HG03060 (cell line): ENCODE results near the gene BPI.
"Not testable (repeated sequence)": the region's sequence is repeated elsewhere in the genome, so short reads cannot be mapped to it uniquely, and the experiment has no call there.

Experiments
- ATAC-seq: cut with Tn5 transposase; IDR thresholded peaks from one replicate; pipeline ENCODE4 v1.9.1; 2021; ENCODE audit warnings: low read depth, moderate number of reproducible peaks; ENCODE audit not compliant: unreplicated experiment

The BPI gene

GRCh38 chr20:38277285-38277684 lies 26.7 kb upstream of the BPI start:
- ATAC-seq: no peak

- ATAC-seq: no peak
Measured at GRCh38 chr20:38277691-38278090, 26.3 kb upstream of the BPI start.

- ATAC-seq: no peak
Measured at GRCh38 chr20:38278131-38278530, 25.8 kb upstream of the BPI start.

GRCh38 chr20:38278763-38279162 lies 25.2 kb upstream of the BPI start:
- ATAC-seq: no peak

- not testable (repeated sequence) for ATAC-seq
Measured at GRCh38 chr20:38281176-38281915, 22.6 kb upstream of the BPI start.

- no peak for ATAC-seq
Measured at GRCh38 chr20:38283236-38283635, 20.7 kb upstream of the BPI start.

- not testable (repeated sequence) for ATAC-seq
Measured at GRCh38 chr20:38284066-38284650, 19.8 kb upstream of the BPI start.

GRCh38 chr20:38284893-38285444 lies 19.0 kb upstream of the BPI start:
- no peak for ATAC-seq

GRCh38 chr20:38286586-38287531 lies 17.1 kb upstream of the BPI start:
- no peak for ATAC-seq

GRCh38 chr20:38290829-38291814 lies 12.8 kb upstream of the BPI start:
- ATAC-seq: no peak

GRCh38 chr20:38291966-38292365 lies 12.0 kb upstream of the BPI start:
- no peak for ATAC-seq

GRCh38 chr20:38293491-38294065 lies 10.4 kb upstream of the BPI start:
- no peak for ATAC-seq

GRCh38 chr20:38294076-38294591 lies 9.8 kb upstream of the BPI start:
- ATAC-seq: no peak

- no peak for ATAC-seq
Measured at GRCh38 chr20:38295811-38296210, 8.1 kb upstream of the BPI start.

GRCh38 chr20:38296433-38296832 lies 7.5 kb upstream of the BPI start:
- no peak for ATAC-seq

GRCh38 chr20:38297916-38298674 lies 5.9 kb upstream of the BPI start:
- ATAC-seq: no peak

GRCh38 chr20:38298768-38299288 lies 5.1 kb upstream of the BPI start:
- ATAC-seq: no peak

GRCh38 chr20:38299963-38300362 lies 4.0 kb upstream of the BPI start:
- ATAC-seq: no peak
